GM21367 (cell line): ENCODE data around the gene SIRT6.
"Not testable (repeated sequence)": the region's sequence is repeated elsewhere in the genome, so short reads cannot be mapped to it uniquely, and the experiment has no call there.

Source experiments
- ATAC-seq: cut with Tn5 transposase; IDR thresholded peaks from one replicate; pipeline ENCODE4 v1.9.1; 2021; ENCODE audit not compliant: unreplicated experiment

The SIRT6 gene

GRCh38 chr19:4200940-4201542 is 18.7 kb upstream of the SIRT6 start:
- no peak for ATAC-seq

DNA sequence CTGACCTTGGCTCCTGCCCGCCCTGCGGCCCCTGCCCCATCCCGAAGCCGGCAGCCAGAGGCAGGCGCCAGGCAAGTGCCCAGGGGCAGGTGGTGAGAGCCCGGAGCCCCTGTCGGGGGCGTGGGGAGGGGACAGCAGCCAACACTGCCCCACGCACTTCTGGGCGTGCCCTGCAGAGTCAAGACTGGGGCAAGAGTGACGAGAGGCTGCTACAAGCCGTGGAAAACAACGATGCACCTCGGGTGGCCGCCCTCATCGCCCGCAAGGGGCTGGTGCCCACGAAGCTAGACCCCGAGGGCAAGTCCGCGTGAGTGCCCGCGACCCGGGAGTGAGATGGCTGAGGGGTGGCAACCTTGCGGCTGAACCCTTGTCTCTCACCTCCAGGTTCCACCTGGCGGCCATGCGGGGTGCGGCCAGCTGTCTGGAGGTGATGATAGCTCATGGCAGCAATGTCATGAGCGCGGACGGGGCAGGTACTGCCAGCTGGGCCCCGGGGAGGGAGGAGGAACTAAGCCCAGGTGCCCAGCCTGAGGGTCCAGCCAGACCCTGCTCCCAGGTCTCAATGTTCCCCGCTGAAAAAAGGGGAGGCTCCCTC is 17.4 kb upstream of the SIRT6 start:
- ATAC-seq = no peak

DNA sequence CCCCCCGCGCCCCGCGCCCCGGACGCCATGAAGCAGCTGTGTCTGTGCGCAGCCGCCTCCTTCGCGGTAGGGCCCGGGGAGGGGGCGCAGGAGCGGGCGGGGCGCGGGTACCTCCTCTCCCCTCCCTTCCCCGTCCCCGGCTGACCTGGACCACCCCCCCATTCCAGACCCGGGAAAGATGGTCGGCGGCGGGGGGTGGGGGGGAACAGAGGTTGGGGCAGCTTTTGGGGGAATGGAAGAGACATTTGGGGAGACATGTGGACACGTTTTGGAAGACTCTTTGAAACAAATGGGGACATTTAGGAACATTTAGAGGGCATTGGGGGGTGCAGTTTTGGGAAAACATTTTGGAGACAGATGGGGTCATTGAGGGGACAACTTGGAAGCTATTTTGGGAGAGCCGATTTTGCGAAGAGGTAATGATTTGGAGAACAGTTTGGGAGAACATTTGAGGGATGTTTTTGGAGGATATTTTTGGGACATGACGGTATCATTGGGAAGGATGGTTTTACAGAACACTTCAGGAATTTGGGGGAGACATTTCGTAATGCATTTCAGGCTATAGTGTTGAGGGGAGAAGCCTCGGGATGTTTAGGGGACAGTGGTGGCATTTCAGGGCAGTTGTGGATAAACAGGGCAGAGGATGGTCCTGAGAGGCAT is 16.2 kb upstream of the SIRT6 start:
- ATAC-seq = no peak

GRCh38 chr19:4197625-4198466 is 15.5 kb upstream of the SIRT6 start:
- ATAC-seq = no peak

DNA sequence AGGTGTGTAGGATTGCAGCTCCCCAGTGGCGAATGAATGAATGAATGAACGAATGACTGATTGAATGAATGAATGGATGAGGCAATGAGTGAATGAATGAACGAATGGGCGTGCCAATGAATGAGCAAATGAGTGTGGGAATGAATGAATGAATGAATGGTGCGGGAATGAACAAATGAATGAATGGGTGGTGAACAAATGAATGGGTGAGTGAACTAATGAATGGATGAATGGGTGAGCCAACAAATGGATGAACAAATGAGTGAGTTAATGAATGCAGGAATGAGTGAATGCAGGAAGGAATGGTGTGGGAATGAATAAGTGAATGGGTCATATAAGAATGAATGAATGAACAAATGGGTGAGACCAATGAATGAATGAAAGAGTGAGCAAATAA is 14.9 kb upstream of the SIRT6 start:
- ATAC-seq = no peak

GRCh38 chr19:4196587-4197148 is 14.3 kb upstream of the SIRT6 start:
- ATAC-seq = no peak

GRCh38 chr19:4196009-4196408 is 13.6 kb upstream of the SIRT6 start:
- no peak for ATAC-seq

DNA sequence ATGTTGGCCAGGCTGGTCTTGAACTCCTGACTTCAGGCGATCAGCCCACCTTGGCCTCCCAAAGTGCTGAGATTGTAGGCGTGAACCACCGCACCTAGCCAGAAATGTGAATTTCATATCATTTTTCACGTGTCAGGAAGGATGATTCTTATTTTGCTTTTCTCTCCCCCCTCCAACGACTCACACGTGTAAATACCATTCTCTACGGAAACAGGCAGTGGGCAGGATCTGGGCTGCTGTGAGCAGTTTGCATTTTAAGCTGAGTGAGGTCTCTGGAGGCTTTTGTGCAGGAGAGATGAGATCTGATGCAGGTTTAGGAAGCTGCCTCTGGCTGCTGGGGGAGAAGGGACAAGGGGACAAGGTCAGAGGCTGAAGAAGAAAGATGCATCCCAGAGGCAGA is 12.0 kb upstream of the SIRT6 start:
- no peak for ATAC-seq

DNA sequence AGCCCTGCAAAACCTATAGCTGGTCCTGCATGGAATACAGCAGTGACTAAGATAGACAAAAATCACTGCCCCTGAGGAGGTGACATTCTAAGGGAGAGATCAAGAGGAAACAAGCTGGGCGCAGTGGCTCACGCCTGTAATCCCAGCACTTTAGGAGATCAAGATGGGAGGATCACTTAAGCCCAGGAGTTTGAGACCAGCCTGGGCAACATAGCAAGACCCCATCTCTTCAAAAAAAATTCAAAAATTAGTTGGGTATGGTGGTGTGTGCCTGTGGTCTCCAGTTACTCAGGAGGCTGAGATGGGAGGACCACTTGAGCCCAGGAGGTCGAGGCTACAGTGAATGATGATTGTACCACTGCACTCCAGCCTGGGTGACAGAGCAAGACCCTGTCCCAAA is 10.2 kb upstream of the SIRT6 start:
- ATAC-seq = not testable (repeated sequence)

- ATAC-seq = no peak
These were observed 7.3 kb upstream of the SIRT6 start for GRCh38 chr19:4189641-4190040.

- ATAC-seq = no peak
These were observed 5.2 kb upstream of the SIRT6 start for GRCh38 chr19:4187313-4188122.

DNA sequence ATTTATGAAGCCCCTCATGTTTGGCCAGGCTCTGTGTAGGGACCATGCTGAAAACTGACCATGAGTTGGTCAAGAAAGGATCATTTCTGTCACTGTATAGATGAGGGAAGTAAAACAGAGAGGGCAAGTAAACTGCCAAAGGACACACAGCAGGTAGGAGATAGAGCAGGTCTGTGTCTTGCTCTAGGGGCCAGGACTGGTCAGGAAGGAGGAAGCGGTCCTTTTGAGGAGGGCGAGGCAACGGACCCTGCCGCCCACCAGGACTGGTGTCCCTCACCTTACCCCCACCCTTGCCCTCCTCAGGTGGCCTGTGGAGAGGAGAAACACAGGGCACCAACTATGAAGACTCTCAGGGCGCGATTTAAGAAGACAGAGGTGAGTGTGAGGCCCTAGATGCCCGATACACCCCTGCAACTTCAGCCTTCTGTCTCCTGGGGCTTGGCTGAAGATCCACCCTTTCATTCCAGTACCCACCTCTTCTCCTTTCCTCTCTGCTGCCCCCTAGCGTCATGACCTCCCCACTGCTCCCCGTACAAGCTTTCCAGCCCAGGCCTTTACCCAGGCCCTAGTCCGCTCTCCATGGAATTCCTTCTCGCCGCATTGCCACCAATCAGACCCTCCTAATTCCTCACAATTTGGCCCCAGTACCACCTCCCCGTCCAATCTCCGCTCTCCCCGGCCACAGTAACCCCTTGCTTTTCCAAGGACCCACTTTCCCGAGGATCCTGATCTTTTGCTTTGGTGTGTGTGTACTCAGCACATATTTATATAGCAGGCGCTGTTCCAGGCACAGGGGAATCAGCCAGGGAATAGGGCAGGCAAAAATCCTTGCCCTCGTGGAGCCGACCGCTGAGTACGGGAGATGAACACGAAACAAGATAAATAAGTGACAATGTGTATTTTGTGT is 4.0 kb upstream of the SIRT6 start:
- no peak for ATAC-seq

GRCh38 chr19:4185413-4186086 is 3.2 kb upstream of the SIRT6 start:
- ATAC-seq = no peak

DNA sequence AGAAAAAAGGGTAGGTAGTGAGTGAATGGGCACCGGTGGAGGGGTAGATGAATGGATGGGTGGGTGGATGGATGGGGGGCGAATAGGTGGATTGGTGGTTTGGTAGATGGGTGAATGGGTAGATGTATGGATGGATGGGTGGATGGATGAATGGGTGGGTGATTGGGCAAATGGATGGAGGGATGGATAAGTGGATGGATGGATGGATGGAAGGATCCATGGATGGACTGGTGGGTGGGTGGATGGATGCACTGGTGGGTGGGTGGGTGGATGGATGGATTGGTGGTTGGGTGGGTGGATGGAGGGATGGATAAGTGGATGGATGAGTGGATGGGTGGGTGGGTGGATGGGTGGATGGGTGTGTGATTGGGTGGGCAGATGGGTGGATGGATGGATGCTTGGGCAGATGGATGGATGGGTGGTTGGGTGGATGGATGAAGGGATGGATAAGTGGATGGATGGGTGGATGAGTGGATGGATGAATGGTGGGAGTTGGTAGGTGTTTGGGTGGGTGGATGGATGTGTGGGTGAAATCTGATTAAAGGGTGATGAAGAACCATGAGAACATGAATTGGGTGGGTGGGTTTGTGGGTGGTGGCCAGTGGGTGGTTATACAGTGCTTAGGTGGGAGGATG is 2.5 kb upstream of the SIRT6 start:
- no peak for ATAC-seq

- ATAC-seq = no peak
These were observed 1.8 kb upstream of the SIRT6 start for GRCh38 chr19:4183967-4184717.

GRCh38 chr19:4181053-4181508 is 1.3 kb downstream of the SIRT6 start:
- no peak for ATAC-seq

DNA sequence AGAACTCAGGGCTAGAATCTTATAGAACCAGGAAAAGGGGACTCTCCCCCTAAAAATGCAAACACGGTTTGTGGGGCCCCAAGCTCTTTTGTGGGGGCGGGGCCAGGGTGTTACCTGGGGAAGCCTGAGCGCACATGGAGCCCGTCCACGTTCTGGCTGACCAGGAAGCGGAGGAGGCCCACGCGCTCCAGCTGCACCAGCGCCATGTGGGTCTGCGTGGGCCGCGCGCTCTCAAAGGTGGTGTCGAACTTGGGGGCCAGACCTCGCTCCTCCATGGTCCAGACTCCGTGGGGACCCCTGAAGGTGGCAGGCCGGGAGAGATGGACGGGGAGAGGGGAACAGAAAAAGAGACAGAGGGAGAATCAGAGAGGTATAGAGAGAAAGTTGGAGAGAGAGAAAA is 3.4 kb downstream of the SIRT6 start:
- no peak for ATAC-seq

DNA sequence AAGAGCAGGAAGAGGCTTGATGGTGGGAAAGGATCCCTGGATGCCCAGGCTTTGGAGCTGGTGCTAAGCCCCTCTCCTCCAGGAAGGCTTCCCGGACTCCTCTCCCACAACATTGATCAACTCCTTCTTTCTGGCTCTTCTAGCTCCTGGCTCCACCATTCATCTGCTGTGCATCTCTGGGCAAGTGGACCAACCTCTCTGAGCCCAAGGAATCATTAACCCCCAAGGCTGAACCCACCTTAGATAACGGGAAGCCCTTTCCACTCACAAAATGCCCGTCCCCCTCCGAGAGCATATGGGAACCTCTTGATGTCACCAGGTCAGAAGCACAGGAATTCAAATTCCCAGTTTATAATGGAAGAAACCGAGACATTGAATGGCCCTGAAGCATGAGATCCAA is 5.2 kb downstream of the SIRT6 start:
- no peak for ATAC-seq
